WTC11 (cell line): ENCODE data around the gene OR52K2. TPM values are rescaled to one million over a fixed set of nuclear protein-coding genes. Genes with fewer than 3 reads are reported as not detected.

Experiments
- ATAC-seq: fragments of 200-7000 bp; cut with Tn5 transposase; 2 replicates; pipeline ENCODE4 v1.10.0; 2021; ENCODE audit warnings: mild to moderate bottlenecking, moderate library complexity
- CTCF ChIA-PET: fragments of 300-600 bp; sonication (Branson Sonifier 250); formaldehyde crosslinking; loops from one replicate; lab custom pipeline; 2021; ENCODE audit warnings: antibody characterized with exemption; lab: Charles Lee
- POLR2A ChIA-PET: fragments of 350-600 bp; sonication (Branson Sonifier 250); formaldehyde crosslinking; loops from one replicate; lab custom pipeline; 2021; ENCODE audit warnings: antibody characterized with exemption; lab: Charles Lee
- DNase-seq: peaks from one replicate; pipeline ENCODE4 v3.0.0; 2021; ENCODE audit warnings: low spot score
- H3K27ac Mint-ChIP-seq: 2 replicates; pipeline ENCODE4 v1.8.0; 2021; ENCODE audit warnings: mixed read lengths
- H3K27me3 Mint-ChIP-seq: 2 replicates; pipeline ENCODE4 v1.8.0; 2021; ENCODE audit warnings: low read depth, mild to moderate bottlenecking, moderate library complexity, mixed read lengths
- H3K36me3 Mint-ChIP-seq: 2 replicates; pipeline ENCODE4 v1.8.0; 2021; ENCODE audit warnings: mixed read lengths
- H3K4me1 Mint-ChIP-seq: 2 replicates; pipeline ENCODE4 v1.8.0; 2022; ENCODE audit warnings: mixed read lengths
- H3K4me3 Mint-ChIP-seq: 2 replicates; pipeline ENCODE4 v1.8.0; 2021; ENCODE audit warnings: mild to moderate bottlenecking, moderate library complexity, mixed read lengths
- H3K9me3 Mint-ChIP-seq: 2 replicates; pipeline ENCODE4 v1.8.0; 2021; ENCODE audit warnings: mixed read lengths
- AR ChIP-seq: fragments of 250-450 bp; sonication (Bioruptor Pico); IDR thresholded peaks from 2 replicates; pipeline ENCODE4 v1.9.0; 2021; ENCODE audit warnings: mild to moderate bottlenecking
- ATF2 ChIP-seq: sonication (generic); formaldehyde crosslinking; IDR thresholded peaks from 2 replicates; pipeline ENCODE4 v1.8.1; 2022; ENCODE audit warnings: low read depth, missing genetic modification reagents, borderline replicate concordance
- ATF6 ChIP-seq: sonication (generic); formaldehyde crosslinking; IDR thresholded peaks from 2 replicates; pipeline ENCODE4 v1.8.1; 2023; ENCODE audit warnings: mild to moderate bottlenecking, missing genetic modification reagents
- CTCF ChIP-seq: fragments of 200-600 bp; IDR thresholded peaks from 2 replicates; pipeline ENCODE4 v1.8.0; 2022; ENCODE audit warnings: antibody characterized with exemption
- GTF2I ChIP-seq: fragments of 250-450 bp; sonication (Bioruptor Pico); conservative IDR thresholded peaks from 2 replicates; pipeline ENCODE4 v1.4.0; 2021; ENCODE audit warnings: mild to moderate bottlenecking
- MLX ChIP-seq: sonication (generic); formaldehyde crosslinking; IDR thresholded peaks from 2 replicates; pipeline ENCODE4 v1.8.1; 2023; ENCODE audit warnings: mild to moderate bottlenecking, missing genetic modification reagents, moderate library complexity
- NFATC4 ChIP-seq: fragments of 250-450 bp; sonication (Bioruptor Pico); IDR thresholded peaks from 2 replicates; pipeline ENCODE4 v1.9.0; 2021; ENCODE audit warnings: mild to moderate bottlenecking
- NFE2L1 ChIP-seq: sonication (generic); formaldehyde crosslinking; IDR thresholded peaks from 2 replicates; pipeline ENCODE4 v1.8.1; 2023; ENCODE audit warnings: missing genetic modification reagents
- SP1 ChIP-seq: sonication (generic); formaldehyde crosslinking; conservative IDR thresholded peaks from 2 replicates; pipeline ENCODE4 v1.8.1; 2022; ENCODE audit warnings: missing genetic modification reagents
- TEAD4 ChIP-seq: sonication (generic); formaldehyde crosslinking; IDR thresholded peaks from 2 replicates; pipeline ENCODE4 v1.8.0; 2022; ENCODE audit warnings: mild to moderate bottlenecking, missing genetic modification reagents
- USF1 ChIP-seq: sonication (generic); formaldehyde crosslinking; IDR thresholded peaks from 2 replicates; pipeline ENCODE4 v1.8.0; 2022; ENCODE audit warnings: mild to moderate bottlenecking, missing genetic modification reagents
- ZNF219 ChIP-seq: sonication (generic); formaldehyde crosslinking; IDR thresholded peaks from 2 replicates; pipeline ENCODE4 v1.8.0; 2023; ENCODE audit warnings: missing genetic modification reagents, mild to moderate bottlenecking, borderline replicate concordance
- ZNF281 ChIP-seq: sonication (generic); formaldehyde crosslinking; IDR thresholded peaks from 2 replicates; pipeline ENCODE4 v1.8.0; 2023; ENCODE audit warnings: mild to moderate bottlenecking, missing genetic modification reagents
- ZNF512 ChIP-seq: sonication (generic); formaldehyde crosslinking; IDR thresholded peaks from 2 replicates; pipeline ENCODE4 v1.8.1; 2022; ENCODE audit warnings: missing genetic modification reagents, borderline replicate concordance
- total RNA-seq: library from RNA; stranded (reverse); gene quantifications from 3 replicates; pipeline ENCODE4 v1.2.3, GENCODE V29; 2021

Gene OR52K2
- total RNA-seq, 1 experiment from 2014 or later, result not detected

GRCh38 chr11:4436411-4436810 is 12.7 kb upstream of the OR52K2 start:
- POLR2A ChIA-PET, result interaction anchor here (0.6 kb wide), 1 partner anchor 16 kb away, joined by 4 read pairs; no protein-coding TSS in a partner anchor

GRCh38 chr11:4441515-4441914 is 7.6 kb upstream of the OR52K2 start:
- no peak overlapping the region for H3K4me3 Mint-ChIP-seq
- ATAC-seq, result no peak
- no peak for TF ChIP-seq ZNF281 (CRISPR knock-in tag)
- no peak for TF ChIP-seq USF1
- no peak for TF ChIP-seq TEAD4 (CRISPR knock-in tag)
- no peak for TF ChIP-seq CTCF
- TF ChIP-seq ZNF512 (CRISPR knock-in tag), result no peak
- no peak for TF ChIP-seq ZNF219 (CRISPR knock-in tag)
- TF ChIP-seq SP1 (CRISPR knock-in tag), result no peak

More at GRCh38 chr11:4436411-4436810, 12.7 kb upstream of the OR52K2 start:
- H3K27me3 Mint-ChIP-seq, result no peaks in the 10 kb centered on the region; the same call in 1 of the 2 replicates
- CTCF ChIA-PET, result no interaction called here
- peaks cover 3% of the 10 kb centered on the region; the same call in 1 of the 2 replicates for H3K36me3 Mint-ChIP-seq
- no peak overlapping the region for H3K27ac Mint-ChIP-seq
- peaks cover 12% of the 10 kb centered on the region for H3K4me1 Mint-ChIP-seq
- TF ChIP-seq ATF2 (CRISPR knock-in tag) (no peak), NFE2L1 (CRISPR knock-in tag) (no peak), ATF6 (CRISPR knock-in tag) (no peak), MLX (CRISPR knock-in tag) (no peak), NFATC4 (CRISPR knock-in tag) (no peak), GTF2I (CRISPR knock-in tag) (no peak), AR (CRISPR knock-in tag) (no peak)
- no peak for DNase-seq
- no peak overlapping the region for H3K4me3 Mint-ChIP-seq
- ATAC-seq, result no peak
- peaks cover 15% of the 10 kb centered on the region for H3K9me3 Mint-ChIP-seq

More at GRCh38 chr11:4441515-4441914, 7.6 kb upstream of the OR52K2 start:
- no peaks in the 10 kb centered on the region; the same call in 1 of the 2 replicates for H3K27me3 Mint-ChIP-seq
- H3K27ac Mint-ChIP-seq, result no peak overlapping the region
- no peak for DNase-seq
- peaks cover 3% of the 10 kb centered on the region; the same call in 1 of the 2 replicates for H3K36me3 Mint-ChIP-seq
- peaks cover 6% of the 10 kb centered on the region for H3K4me1 Mint-ChIP-seq
- POLR2A ChIA-PET, result no interaction called here
- peaks cover 20% of the 10 kb centered on the region for H3K9me3 Mint-ChIP-seq
- CTCF ChIA-PET, result no interaction called here
